Measurements from ENCODE around the gene DCXR.

GRCh38 chr17:82025401-82026107 is 11.9 kb downstream of the DCXR start:
- no peak for TF ChIP-seq POLR2A (IDR thresholded peaks at IDR 0.05)
- TF ChIP-seq CTCF (IDR thresholded peaks at IDR 0.05 in 4 of 5, conservative IDR thresholded peaks at IDR 0.05 in 1 of 5) = no peak

All from gastrocnemius medialis (tissue), 4 donors.